ENCODE results near the gene KCNJ3.

The KCNJ3 gene

GRCh38 chr2:154706660-154707059 lies 8.2 kb downstream of the KCNJ3 start:
- no peak for DNase-seq (ENCODE audit: low read depth)

GRCh38 chr2:154707994-154708575 lies 9.6 kb downstream of the KCNJ3 start:
- DNase-seq (ENCODE audit: low read depth), result no peak

- DNase-seq (ENCODE audit: low read depth), result no peak
Observed at GRCh38 chr2:154709215-154709614, 10.7 kb downstream of the KCNJ3 start.

GRCh38 chr2:154710078-154710477 lies 11.6 kb downstream of the KCNJ3 start:
- no peak for DNase-seq (ENCODE audit: low read depth)

- no peak for DNase-seq (ENCODE audit: low read depth)
Observed at GRCh38 chr2:154710685-154711084, 12.2 kb downstream of the KCNJ3 start.

GRCh38 chr2:154713675-154714074 lies 15.2 kb downstream of the KCNJ3 start:
- DNase-seq (ENCODE audit: low read depth), result no peak

- DNase-seq (ENCODE audit: low read depth), result no peak
Observed at GRCh38 chr2:154720651-154721050, 22.2 kb downstream of the KCNJ3 start.

- no peak for DNase-seq (ENCODE audit: low read depth)
Observed at GRCh38 chr2:154724194-154724797, 25.8 kb downstream of the KCNJ3 start.

GRCh38 chr2:154740361-154740760 lies 41.9 kb downstream of the KCNJ3 start:
- DNase-seq (ENCODE audit: low read depth), result no peak

- DNase-seq (ENCODE audit: low read depth), result no peak
Observed at GRCh38 chr2:154758871-154759270, 60.4 kb downstream of the KCNJ3 start.

- DNase-seq (ENCODE audit: low read depth), result no peak
Observed at GRCh38 chr2:154762638-154763037, 64.1 kb downstream of the KCNJ3 start.

- no peak for DNase-seq (ENCODE audit: low read depth)
Observed at GRCh38 chr2:154771664-154772284, 73.3 kb downstream of the KCNJ3 start.

GRCh38 chr2:154776825-154777224 lies 78.3 kb downstream of the KCNJ3 start:
- no peak for DNase-seq (ENCODE audit: low read depth)

- DNase-seq (ENCODE audit: low read depth), result no peak
Observed at GRCh38 chr2:154794406-154794805, 95.9 kb downstream of the KCNJ3 start.

GRCh38 chr2:154795651-154796050 lies 97.2 kb downstream of the KCNJ3 start:
- no peak for DNase-seq (ENCODE audit: low read depth)

- DNase-seq (ENCODE audit: low read depth), result no peak
Observed at GRCh38 chr2:154804451-154804850, 106.0 kb downstream of the KCNJ3 start.

GRCh38 chr2:154813636-154814035 lies 115.1 kb downstream of the KCNJ3 start:
- no peak for DNase-seq (ENCODE audit: low read depth)

GRCh38 chr2:154814856-154815255 lies 116.4 kb downstream of the KCNJ3 start:
- DNase-seq (ENCODE audit: low read depth), result no peak

- DNase-seq (ENCODE audit: low read depth), result no peak
Observed at GRCh38 chr2:154825358-154825757, 126.9 kb downstream of the KCNJ3 start.

GRCh38 chr2:154826827-154827226 lies 128.3 kb downstream of the KCNJ3 start:
- no peak for DNase-seq (ENCODE audit: low read depth)

GRCh38 chr2:154827286-154827685 lies 128.8 kb downstream of the KCNJ3 start:
- DNase-seq (ENCODE audit: low read depth), result no peak

GRCh38 chr2:154832711-154833110 lies 134.2 kb downstream of the KCNJ3 start:
- DNase-seq (ENCODE audit: low read depth), result no peak

GRCh38 chr2:154836632-154837031 lies 138.1 kb downstream of the KCNJ3 start:
- no peak for DNase-seq (ENCODE audit: low read depth)

- no peak for DNase-seq (ENCODE audit: low read depth)
Observed at GRCh38 chr2:154837035-154837434, 138.5 kb downstream of the KCNJ3 start.
